ENCODE data around the gene DOCK1.

The DOCK1 gene

GRCh38 chr10:127440371-127440770 is 535.1 kb downstream of the DOCK1 start:
- DNase-seq (ENCODE audit: low spot score) = no peak
- no peaks in the 10 kb centered on the region for H3K9me3 ChIP-seq (ENCODE audit: severe bottlenecking)
- no peak for TF ChIP-seq CTCF (IDR thresholded peaks at IDR 0.05; ENCODE audit: poor library complexity, severe bottlenecking)
- no peaks in the 10 kb centered on the region for H3K27me3 ChIP-seq (ENCODE audit: insufficient read depth, poor library complexity, severe bottlenecking)
- no peak overlapping the region for H3K27ac ChIP-seq (ENCODE audit: poor library complexity, severe bottlenecking)
- H3K36me3 ChIP-seq (ENCODE audit: low read depth) = peaks cover 8% of the 10 kb centered on the region; the same call in 1 of the 2 replicates
- no peaks in the 10 kb centered on the region for H3K4me1 ChIP-seq (ENCODE audit: insufficient read depth, poor library complexity, severe bottlenecking)
- H3K4me3 ChIP-seq (ENCODE audit: severe bottlenecking) = no peak overlapping the region
- no peak for ATAC-seq (ENCODE audit: low read depth)

- Histone ChIP-seq H3K4me3 (ENCODE audit: severe bottlenecking) (no peak overlapping the region), H3K4me1 (ENCODE audit: insufficient read depth, poor library complexity, severe bottlenecking) (no peaks in the 10 kb centered on the region)
Observed at GRCh38 chr10:127441350-127442219, 536.4 kb downstream of the DOCK1 start.

GRCh38 chr10:127442220-127442525 is 536.9 kb downstream of the DOCK1 start:
- Histone ChIP-seq H3K4me3 (ENCODE audit: severe bottlenecking) (no peak overlapping the region), H3K9me3 (ENCODE audit: severe bottlenecking) (no peaks in the 10 kb centered on the region), H3K27ac (ENCODE audit: poor library complexity, severe bottlenecking) (no peak overlapping the region), H3K36me3 (ENCODE audit: low read depth) (peaks cover 8% of the 10 kb centered on the region; the same call in 1 of the 2 replicates), H3K27me3 (ENCODE audit: insufficient read depth, poor library complexity, severe bottlenecking) (no peaks in the 10 kb centered on the region), H3K4me1 (ENCODE audit: insufficient read depth, poor library complexity, severe bottlenecking) (no peaks in the 10 kb centered on the region)
- DNase-seq (ENCODE audit: low spot score) (no peak), ATAC-seq (ENCODE audit: low read depth) (no peak)
- no peak for TF ChIP-seq CTCF (IDR thresholded peaks at IDR 0.05; ENCODE audit: poor library complexity, severe bottlenecking)

More at GRCh38 chr10:127441350-127442219, 536.4 kb downstream of the DOCK1 start:
- Histone ChIP-seq H3K9me3 (ENCODE audit: severe bottlenecking) (no peaks in the 10 kb centered on the region), H3K27me3 (ENCODE audit: insufficient read depth, poor library complexity, severe bottlenecking) (no peaks in the 10 kb centered on the region), H3K27ac (ENCODE audit: poor library complexity, severe bottlenecking) (no peak overlapping the region), H3K36me3 (ENCODE audit: low read depth) (peaks cover 8% of the 10 kb centered on the region; the same call in 1 of the 2 replicates)
- TF ChIP-seq CTCF (IDR thresholded peaks at IDR 0.05; ENCODE audit: poor library complexity, severe bottlenecking) = no peak
- no peak for DNase-seq (ENCODE audit: low spot score)
- no peak for ATAC-seq (ENCODE audit: low read depth)

- Histone ChIP-seq H3K4me1 (ENCODE audit: insufficient read depth, poor library complexity, severe bottlenecking) (no peaks in the 10 kb centered on the region), H3K9me3 (ENCODE audit: severe bottlenecking) (no peaks in the 10 kb centered on the region), H3K27ac (ENCODE audit: poor library complexity, severe bottlenecking) (no peak overlapping the region), H3K36me3 (ENCODE audit: low read depth) (peaks cover 8% of the 10 kb centered on the region; the same call in 1 of the 2 replicates), H3K4me3 (ENCODE audit: severe bottlenecking) (no peak overlapping the region), H3K27me3 (ENCODE audit: insufficient read depth, poor library complexity, severe bottlenecking) (no peaks in the 10 kb centered on the region)
- no peak for TF ChIP-seq CTCF (IDR thresholded peaks at IDR 0.05; ENCODE audit: poor library complexity, severe bottlenecking)
- ATAC-seq (ENCODE audit: low read depth) (no peak), DNase-seq (ENCODE audit: low spot score) (no peak)
Observed at GRCh38 chr10:127444155-127444554, 538.9 kb downstream of the DOCK1 start.

GRCh38 chr10:127447197-127447596 is 542.0 kb downstream of the DOCK1 start:
- H3K4me1 ChIP-seq (ENCODE audit: insufficient read depth, poor library complexity, severe bottlenecking) = no peaks in the 10 kb centered on the region
- H3K9me3 ChIP-seq (ENCODE audit: severe bottlenecking) = no peaks in the 10 kb centered on the region
- H3K36me3 ChIP-seq (ENCODE audit: low read depth) = peaks cover 8% of the 10 kb centered on the region; the same call in 1 of the 2 replicates
- H3K4me3 ChIP-seq (ENCODE audit: severe bottlenecking) = no peak overlapping the region
- DNase-seq (ENCODE audit: low spot score) (no peak), ATAC-seq (ENCODE audit: low read depth) (no peak)
- no peaks in the 10 kb centered on the region for H3K27me3 ChIP-seq (ENCODE audit: insufficient read depth, poor library complexity, severe bottlenecking)
- H3K27ac ChIP-seq (ENCODE audit: poor library complexity, severe bottlenecking) = no peak overlapping the region
- TF ChIP-seq CTCF (IDR thresholded peaks at IDR 0.05; ENCODE audit: poor library complexity, severe bottlenecking) = no peak

All from RWPE2 (cell line).